22Rv1 (cell line): ENCODE results near the gene MAST3.

Experiments used
- ZFX ChIP-seq: fragments of 450-650 bp; IDR thresholded peaks from 2 replicates; pipeline ENCODE4 v1.6.1; 2017; ENCODE audit warnings: antibody characterized with exemption, borderline replicate concordance
- TF ChIP-seq, protein P1 (sequence below): fragments of 450-650 bp; IDR thresholded peaks from 2 replicates; pipeline ENCODE4 v1.5.1; 2017; ENCODE audit warnings: mild to moderate bottlenecking

- TF ChIP-seq, protein P1, sequence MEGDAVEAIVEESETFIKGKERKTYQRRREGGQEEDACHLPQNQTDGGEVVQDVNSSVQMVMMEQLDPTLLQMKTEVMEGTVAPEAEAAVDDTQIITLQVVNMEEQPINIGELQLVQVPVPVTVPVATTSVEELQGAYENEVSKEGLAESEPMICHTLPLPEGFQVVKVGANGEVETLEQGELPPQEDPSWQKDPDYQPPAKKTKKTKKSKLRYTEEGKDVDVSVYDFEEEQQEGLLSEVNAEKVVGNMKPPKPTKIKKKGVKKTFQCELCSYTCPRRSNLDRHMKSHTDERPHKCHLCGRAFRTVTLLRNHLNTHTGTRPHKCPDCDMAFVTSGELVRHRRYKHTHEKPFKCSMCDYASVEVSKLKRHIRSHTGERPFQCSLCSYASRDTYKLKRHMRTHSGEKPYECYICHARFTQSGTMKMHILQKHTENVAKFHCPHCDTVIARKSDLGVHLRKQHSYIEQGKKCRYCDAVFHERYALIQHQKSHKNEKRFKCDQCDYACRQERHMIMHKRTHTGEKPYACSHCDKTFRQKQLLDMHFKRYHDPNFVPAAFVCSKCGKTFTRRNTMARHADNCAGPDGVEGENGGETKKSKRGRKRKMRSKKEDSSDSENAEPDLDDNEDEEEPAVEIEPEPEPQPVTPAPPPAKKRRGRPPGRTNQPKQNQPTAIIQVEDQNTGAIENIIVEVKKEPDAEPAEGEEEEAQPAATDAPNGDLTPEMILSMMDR = no peak
- no peak for TF ChIP-seq ZFX
These were observed 46.3 kb downstream of the MAST3 start for GRCh38 chr19:18143902-18144301.
